Measurements from ENCODE around the gene TMEM95. TPM values are rescaled to one million over a fixed set of nuclear protein-coding genes. Genes with fewer than 3 reads are reported as not detected.

Gene TMEM95
- polyA plus RNA-seq, 1 donor from 2014 or later, result not detected

DNA sequence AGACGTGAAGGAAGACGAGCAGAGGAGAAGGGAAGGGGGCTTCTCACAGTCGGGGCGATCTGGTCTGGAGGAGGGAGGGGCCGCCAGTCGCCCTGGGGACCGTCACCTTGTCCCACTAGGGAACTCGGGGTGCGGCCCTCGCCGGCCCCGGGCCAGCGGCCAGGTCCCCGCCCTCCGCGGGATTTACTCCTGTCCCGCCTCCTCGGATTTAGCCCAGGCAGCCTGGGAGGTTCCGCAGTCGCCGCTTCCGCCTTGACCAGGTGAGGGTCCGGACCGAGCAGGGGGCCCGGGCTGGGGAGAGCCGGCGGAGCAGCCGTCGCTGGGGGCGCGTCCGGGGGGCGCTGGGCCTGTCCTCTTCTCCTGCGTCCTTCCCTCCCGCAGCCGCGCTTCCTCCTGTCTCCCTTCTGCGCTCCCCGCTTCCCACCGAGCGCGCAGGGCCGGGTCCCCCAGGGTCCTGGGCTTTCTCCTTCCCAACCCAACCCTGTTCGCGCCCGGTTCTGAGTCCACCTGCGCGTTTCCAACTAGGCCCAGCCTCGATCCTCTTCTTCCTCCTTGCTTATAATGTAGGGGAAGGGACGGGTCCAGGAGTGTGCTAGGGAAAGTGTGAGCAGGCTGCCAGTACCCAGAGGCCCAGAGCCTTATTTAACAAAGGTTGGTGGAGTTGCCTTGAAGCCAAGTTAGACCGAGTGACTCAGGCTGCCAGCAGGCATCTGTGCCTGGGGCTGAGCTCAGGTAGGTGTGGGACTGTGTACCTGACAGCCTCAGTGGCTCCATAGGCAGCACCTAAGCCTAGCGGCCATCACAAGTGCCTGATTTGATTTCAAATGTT lies 26.1 kb downstream of the TMEM95 start, which contains the start of gene TNK1:
TNK1 (plus strand) TSS at position 235 of the 829 bp plus-strand sequence. CDS start 1,838 bp downstream, outside the sequence.
- no peak within 1 kb of the TSS for H3K9ac ChIP-seq (ENCODE audit: low read length)

GRCh38 chr17:7382901-7383300 lies 27.9 kb downstream of the TMEM95 start:
- Histone ChIP-seq H3K9ac (ENCODE audit: low read length) (no peak overlapping the region), H3K9me3 (ENCODE audit: low read length) (peaks cover 9% of the 10 kb centered on the region), H3K9me2 (ENCODE audit: insufficient read depth, low read length) (no peaks in the 10 kb centered on the region), H3K4me3 (ENCODE audit: low read length) (no peak overlapping the region), H3F3A (ENCODE audit: insufficient read depth, low read length, poor library complexity, severe bottlenecking) (no peaks in the 10 kb centered on the region), H3K27ac (ENCODE audit: low read length) (no peak overlapping the region), H4K20me1 (ENCODE audit: insufficient read depth) (no peaks in the 10 kb centered on the region), H3K36me3 (ENCODE audit: insufficient read depth, low read length) (no peaks in the 10 kb centered on the region), H3K27me3 (ENCODE audit: insufficient read depth, low read depth, low read length) (peaks cover 38% of the 10 kb centered on the region), H2AFZ (ENCODE audit: low read depth, low read length) (no peak overlapping the region), H3K4me2 (ENCODE audit: low read length) (no peak overlapping the region), H3K79me2 (replicated peaks; ENCODE audit: insufficient read depth, low read length) (no peaks in the 10 kb centered on the region)
- TF ChIP-seq, protein P1, sequence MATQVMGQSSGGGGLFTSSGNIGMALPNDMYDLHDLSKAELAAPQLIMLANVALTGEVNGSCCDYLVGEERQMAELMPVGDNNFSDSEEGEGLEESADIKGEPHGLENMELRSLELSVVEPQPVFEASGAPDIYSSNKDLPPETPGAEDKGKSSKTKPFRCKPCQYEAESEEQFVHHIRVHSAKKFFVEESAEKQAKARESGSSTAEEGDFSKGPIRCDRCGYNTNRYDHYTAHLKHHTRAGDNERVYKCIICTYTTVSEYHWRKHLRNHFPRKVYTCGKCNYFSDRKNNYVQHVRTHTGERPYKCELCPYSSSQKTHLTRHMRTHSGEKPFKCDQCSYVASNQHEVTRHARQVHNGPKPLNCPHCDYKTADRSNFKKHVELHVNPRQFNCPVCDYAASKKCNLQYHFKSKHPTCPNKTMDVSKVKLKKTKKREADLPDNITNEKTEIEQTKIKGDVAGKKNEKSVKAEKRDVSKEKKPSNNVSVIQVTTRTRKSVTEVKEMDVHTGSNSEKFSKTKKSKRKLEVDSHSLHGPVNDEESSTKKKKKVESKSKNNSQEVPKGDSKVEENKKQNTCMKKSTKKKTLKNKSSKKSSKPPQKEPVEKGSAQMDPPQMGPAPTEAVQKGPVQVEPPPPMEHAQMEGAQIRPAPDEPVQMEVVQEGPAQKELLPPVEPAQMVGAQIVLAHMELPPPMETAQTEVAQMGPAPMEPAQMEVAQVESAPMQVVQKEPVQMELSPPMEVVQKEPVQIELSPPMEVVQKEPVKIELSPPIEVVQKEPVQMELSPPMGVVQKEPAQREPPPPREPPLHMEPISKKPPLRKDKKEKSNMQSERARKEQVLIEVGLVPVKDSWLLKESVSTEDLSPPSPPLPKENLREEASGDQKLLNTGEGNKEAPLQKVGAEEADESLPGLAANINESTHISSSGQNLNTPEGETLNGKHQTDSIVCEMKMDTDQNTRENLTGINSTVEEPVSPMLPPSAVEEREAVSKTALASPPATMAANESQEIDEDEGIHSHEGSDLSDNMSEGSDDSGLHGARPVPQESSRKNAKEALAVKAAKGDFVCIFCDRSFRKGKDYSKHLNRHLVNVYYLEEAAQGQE (IDR thresholded peaks at IDR 0.05; ENCODE audit: borderline replicate concordance), result no peak
- no peak for TF ChIP-seq POLR2AphosphoS5 (IDR thresholded peaks at IDR 0.05)
- no peak for TF ChIP-seq SMC3 (conservative IDR thresholded peaks at IDR 0.05; ENCODE audit: poor library complexity)
- no peak for TF ChIP-seq EZH2 (IDR thresholded peaks at IDR 0.05; ENCODE audit: borderline replicate concordance, insufficient read depth, low read length, poor library complexity, severe bottlenecking)
- TF ChIP-seq MXI1 (conservative IDR thresholded peaks at IDR 0.05; ENCODE audit: poor library complexity, severe bottlenecking), result no peak
- TF ChIP-seq EP300 (conservative IDR thresholded peaks at IDR 0.05; ENCODE audit: poor library complexity, severe bottlenecking), result no peak
- TF ChIP-seq RAD21 (conservative IDR thresholded peaks at IDR 0.05), result no peak

More for the DNA sequence above, 26.1 kb downstream of the TMEM95 start, which contains the start of gene TNK1:
- TF ChIP-seq MXI1 (conservative IDR thresholded peaks at IDR 0.05; ENCODE audit: poor library complexity, severe bottlenecking), result no peak
- TF ChIP-seq, protein P1 (IDR thresholded peaks at IDR 0.05; ENCODE audit: borderline replicate concordance), result no peak
- TF ChIP-seq EP300 (conservative IDR thresholded peaks at IDR 0.05; ENCODE audit: poor library complexity, severe bottlenecking), result no peak
- no peak for TF ChIP-seq POLR2AphosphoS5 (IDR thresholded peaks at IDR 0.05)
- TF ChIP-seq CTCF (IDR thresholded peaks at IDR 0.05; ENCODE audit: poor library complexity, severe bottlenecking), result no peak
- no peak for TF ChIP-seq SMC3 (conservative IDR thresholded peaks at IDR 0.05; ENCODE audit: poor library complexity)
- TF ChIP-seq TAF1 (IDR thresholded peaks at IDR 0.05; ENCODE audit: low read depth), result no peak
- no peak for TF ChIP-seq EZH2 (IDR thresholded peaks at IDR 0.05; ENCODE audit: borderline replicate concordance, insufficient read depth, low read length, poor library complexity, severe bottlenecking)
- TF ChIP-seq RAD21 (conservative IDR thresholded peaks at IDR 0.05), result no peak
- Histone ChIP-seq H2AFZ (ENCODE audit: low read depth, low read length) (no peak within 1 kb of the TSS), H3K9me2 (ENCODE audit: insufficient read depth, low read length) (no peaks in the 10 kb centered on the region), H3F3A (ENCODE audit: insufficient read depth, low read length, poor library complexity, severe bottlenecking) (no peaks in the 10 kb centered on the region), H4K20me1 (ENCODE audit: insufficient read depth) (no peaks in the 10 kb centered on the region), H3K9me3 (ENCODE audit: low read length) (peaks cover 9% of the 10 kb centered on the region), H3K4me3 (ENCODE audit: low read length) (peak within 1 kb of the TSS; percentile 42), H3K27me3 (ENCODE audit: insufficient read depth, low read depth, low read length) (peaks cover 38% of the 10 kb centered on the region), H3K4me2 (ENCODE audit: low read length) (no peak within 1 kb of the TSS), H3K36me3 (ENCODE audit: insufficient read depth, low read length) (no peaks in the 10 kb centered on the region), H3K27ac (ENCODE audit: low read length) (no peak within 1 kb of the TSS), H3K79me2 (replicated peaks; ENCODE audit: insufficient read depth, low read length) (no peaks in the 10 kb centered on the region)

Measured in neural cell (in vitro differentiated cells).